GM12892 (cell line): ENCODE data around the gene TAS1R1.

Source experiments
- POLR2A ChIP-seq: IDR thresholded peaks from 2 replicates; pipeline ENCODE4 v1.6.1; 2011; ENCODE audit warnings: low read depth, low read length, control low read depth
- TAF1 ChIP-seq: IDR thresholded peaks from 2 replicates; pipeline ENCODE4 v1.6.1; 2011; ENCODE audit warnings: low read depth, mild to moderate bottlenecking, control low read depth, low read length, borderline replicate concordance

DNA sequence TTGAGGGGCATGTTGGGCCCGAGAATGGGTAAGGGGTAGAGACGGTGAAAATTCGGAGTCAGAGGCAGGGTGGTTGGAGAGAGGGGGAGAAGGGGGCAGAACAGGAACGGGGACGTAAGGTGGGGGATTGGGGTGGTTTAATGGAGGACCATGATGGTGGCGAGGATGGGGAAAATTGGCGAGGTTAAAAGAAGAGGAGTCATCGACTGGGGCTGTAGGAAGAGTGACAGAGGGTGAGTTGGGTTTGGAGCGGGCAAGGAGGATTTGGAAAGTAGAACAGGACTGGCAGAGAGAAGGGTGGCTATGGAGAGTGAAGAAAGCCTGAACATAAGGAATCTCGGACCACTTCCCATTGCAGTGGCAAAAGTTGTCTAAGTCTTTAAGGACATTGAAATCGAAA, 13.9 kb downstream of the TAS1R1 start:
- TF ChIP-seq POLR2A (no peak), TAF1 (no peak)
